Neural progenitor cell (in vitro differentiated cells): Measurements from ENCODE around the gene DCTN5. TPM values are rescaled to one million over a fixed set of nuclear protein-coding genes. Genes with fewer than 3 reads are reported as not detected.
A peak's percentile ranks its signal among the peaks of the same experiment; 100 is the strongest.

Experiments
- DNase-seq: peaks from one replicate; pipeline ENCODE4 v3.0.0-alpha.2; 2016; ENCODE audit warnings: low spot score
- H2AFZ ChIP-seq: fragments of 200-600 bp; sonication (generic); replicated peaks from 2 replicates; pipeline ENCODE4 v1.6.1; 2016; ENCODE audit warnings: antibody characterized with exemption
- H3F3A ChIP-seq: fragments of 200-600 bp; sonication (generic); 2 replicates; pipeline ENCODE4 v1.6.1; 2016; ENCODE audit warnings: antibody characterized with exemption, low read depth
- H3K27ac ChIP-seq: fragments of 200-600 bp; sonication (generic); 2 replicates; pipeline ENCODE4 v1.5.1; 2016; ENCODE audit warnings: mild to moderate bottlenecking
- H3K27me3 ChIP-seq: fragments of 200-600 bp; sonication (generic); 2 replicates; pipeline ENCODE4 v1.6.1; 2016; ENCODE audit warnings: mild to moderate bottlenecking, moderate library complexity
- H3K36me3 ChIP-seq: fragments of 200-600 bp; sonication (generic); 2 replicates; pipeline ENCODE4 v1.5.1; 2016
- H3K4me1 ChIP-seq: fragments of 200-600 bp; sonication (generic); 2 replicates; pipeline ENCODE4 v1.6.1; 2016; ENCODE audit warnings: mixed run types
- H3K4me2 ChIP-seq: fragments of 200-600 bp; sonication (generic); 2 replicates; pipeline ENCODE4 v1.6.1; 2016
- H3K4me3 ChIP-seq: fragments of 200-600 bp; sonication (generic); 2 replicates; pipeline ENCODE4 v1.5.1; 2016
- H3K79me2 ChIP-seq: fragments of 200-600 bp; sonication (generic); 2 replicates; pipeline ENCODE4 v1.6.1; 2016; ENCODE audit warnings: low read depth
- H3K9ac ChIP-seq: fragments of 200-600 bp; sonication (generic); 2 replicates; pipeline ENCODE4 v1.6.1; 2016
- H3K9me3 ChIP-seq: fragments of 200-600 bp; sonication (generic); 2 replicates; pipeline ENCODE4 v1.5.1; 2016; ENCODE audit warnings: low read depth
- H4K20me1 ChIP-seq: fragments of 200-600 bp; sonication (generic); 2 replicates; pipeline ENCODE4 v1.6.1; 2016; ENCODE audit warnings: low read depth
- H3K27ac Mint-ChIP-seq: 3 replicates; pipeline ENCODE4 v1.8.0; 2021; ENCODE audit warnings: mixed read lengths
- H3K27me3 Mint-ChIP-seq: 2 replicates; pipeline ENCODE4 v1.8.0; 2022; ENCODE audit warnings: low read depth, mild to moderate bottlenecking, inconsistent platforms, moderate library complexity, mixed read lengths; ENCODE audit not compliant: insufficient read depth
- H3K36me3 Mint-ChIP-seq: 3 replicates; pipeline ENCODE4 v1.8.0; 2021; ENCODE audit warnings: mixed read lengths
- H3K4me1 Mint-ChIP-seq: 3 replicates; pipeline ENCODE4 v1.8.0; 2021; ENCODE audit warnings: mixed read lengths
- H3K4me3 Mint-ChIP-seq: 3 replicates; pipeline ENCODE4 v1.8.0; 2021; ENCODE audit warnings: mild to moderate bottlenecking, moderate library complexity, mixed read lengths
- H3K9me3 Mint-ChIP-seq: 3 replicates; pipeline ENCODE4 v1.8.0; 2020; ENCODE audit warnings: mixed read lengths
- CTCF ChIP-seq: fragments of 200-600 bp; sonication (generic); IDR thresholded peaks from 2 replicates; pipeline ENCODE4 v1.5.1; 2017; ENCODE audit warnings: antibody characterized with exemption, mild to moderate bottlenecking
- EZH2 ChIP-seq: fragments of 200-600 bp; sonication (generic); IDR thresholded peaks from 2 replicates; pipeline ENCODE4 v1.6.1; 2017; ENCODE audit warnings: antibody characterized with exemption, mild to moderate bottlenecking, moderate library complexity
- EZH2phosphoT487 ChIP-seq: fragments of 200-600 bp; sonication (generic); IDR thresholded peaks from 2 replicates; pipeline ENCODE4 v1.6.1; 2017; ENCODE audit warnings: antibody characterized with exemption
- total RNA-seq: library from RNA; depleted of rRNA; stranded (reverse); fragments of >200 nt; gene quantifications from 2 replicates; pipeline ENCODE4 v1.2.3, GENCODE V29; 2015; ENCODE audit warnings: low replicate concordance

The DCTN5 gene
- total RNA-seq, 1 donor from 2014 or later, result 35.7 TPM

GRCh38 chr16:23634461-23635036 is 6.7 kb upstream of the DCTN5 start:
- Histone ChIP-seq H3K36me3 (no peaks in the 10 kb centered on the region), H3F3A (no peaks in the 10 kb centered on the region), H2AFZ (no peak overlapping the region), H3K27ac (no peak overlapping the region), H3K4me2 (no peak overlapping the region), H3K9me3 (no peaks in the 10 kb centered on the region), H4K20me1 (no peaks in the 10 kb centered on the region), H3K4me3 (no peak overlapping the region), H3K9ac (no peak overlapping the region), H3K27me3 (no peaks in the 10 kb centered on the region), H3K79me2 (peaks cover 8% of the 10 kb centered on the region), H3K4me1 (no peaks in the 10 kb centered on the region)
- TF ChIP-seq EZH2phosphoT487 (no peak), EZH2 (no peak), CTCF (no peak)
- Mint-ChIP-seq H3K9me3 (no peaks in the 10 kb centered on the region), H3K4me1 (no peaks in the 10 kb centered on the region), H3K36me3 (peaks cover 21% of the 10 kb centered on the region), H3K4me3 (no peak overlapping the region), H3K27me3 (no peaks in the 10 kb centered on the region), H3K27ac (no peak overlapping the region)
- DNase-seq, result no peak

GRCh38 chr16:23635958-23636357 is 5.3 kb upstream of the DCTN5 start:
- H3K27ac Mint-ChIP-seq, result no peak overlapping the region
- Histone ChIP-seq H3K27me3 (no peaks in the 10 kb centered on the region), H3K27ac (no peak overlapping the region), H3K9ac (no peak overlapping the region), H3K9me3 (no peaks in the 10 kb centered on the region), H3K4me1 (no peaks in the 10 kb centered on the region), H2AFZ (no peak overlapping the region), H3K36me3 (no peaks in the 10 kb centered on the region), H3K79me2 (peaks cover 22% of the 10 kb centered on the region), H3F3A (no peaks in the 10 kb centered on the region), H3K4me2 (no peak overlapping the region), H4K20me1 (no peaks in the 10 kb centered on the region), H3K4me3 (no peak overlapping the region)
- no peak for TF ChIP-seq EZH2
- TF ChIP-seq EZH2phosphoT487, result no peak
- TF ChIP-seq CTCF, result no peak
- no peak for DNase-seq
- H3K9me3 Mint-ChIP-seq, result no peaks in the 10 kb centered on the region
- no peaks in the 10 kb centered on the region for H3K27me3 Mint-ChIP-seq
- peaks cover 10% of the 10 kb centered on the region for H3K4me1 Mint-ChIP-seq
- no peak overlapping the region for H3K4me3 Mint-ChIP-seq
- peaks cover 18% of the 10 kb centered on the region for H3K36me3 Mint-ChIP-seq

- peaks cover 13% of the 10 kb centered on the region for H3K36me3 Mint-ChIP-seq
- no peaks in the 10 kb centered on the region for H3K9me3 Mint-ChIP-seq
- Histone ChIP-seq H3K9ac (peak overlapping the region; percentile 65), H3F3A (peaks cover 5% of the 10 kb centered on the region), H4K20me1 (no peaks in the 10 kb centered on the region), H3K4me3 (peak overlapping the region; percentile 69), H3K9me3 (no peaks in the 10 kb centered on the region), H3K27me3 (no peaks in the 10 kb centered on the region), H3K4me1 (no peaks in the 10 kb centered on the region), H3K36me3 (no peaks in the 10 kb centered on the region), H3K79me2 (peaks cover 46% of the 10 kb centered on the region), H3K4me2 (peak overlapping the region; percentile 73), H3K27ac (no peak overlapping the region), H2AFZ (peak overlapping the region; percentile 23)
- H3K27ac Mint-ChIP-seq, result peak overlapping the region; percentile 93
- no peak for DNase-seq
- H3K4me3 Mint-ChIP-seq, result peak overlapping the region; percentile 99
- H3K27me3 Mint-ChIP-seq, result peaks cover 4% of the 10 kb centered on the region
- peaks cover 15% of the 10 kb centered on the region for H3K4me1 Mint-ChIP-seq
- TF ChIP-seq EZH2phosphoT487, result no peak
- no peak for TF ChIP-seq EZH2
- TF ChIP-seq CTCF, result no peak
These were observed 693 bp upstream of the DCTN5 start for GRCh38 chr16:23640615-23640930.
